ENCODE data around the gene FAM111B.

DNA sequence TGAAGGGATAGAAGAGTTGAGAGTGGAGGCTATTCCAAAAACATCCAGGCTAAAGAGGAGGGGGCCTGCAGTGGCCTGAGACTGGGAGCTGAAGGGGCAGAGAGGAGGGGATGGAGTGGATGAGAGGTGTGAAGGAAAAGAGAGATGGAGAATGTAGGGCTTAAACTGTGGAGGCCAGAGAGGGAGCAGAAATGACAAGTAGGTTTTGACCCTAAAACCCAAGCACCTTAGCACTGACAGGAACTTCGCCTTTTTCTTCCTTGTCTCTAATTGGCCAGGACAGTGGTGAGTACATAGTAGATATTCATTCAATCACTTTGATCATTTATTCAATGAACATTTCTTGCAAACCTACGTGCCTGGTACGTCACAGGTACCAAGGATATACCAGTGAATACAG lies 7.3 kb downstream of the FAM111B start:
- TF ChIP-seq CTCF (IDR thresholded peaks at IDR 0.05; ENCODE audit: low read depth, low read length) (no peak), POLR2A (IDR thresholded peaks at IDR 0.05; ENCODE audit: extremely low read depth, insufficient read length) (no peak), MYC (IDR thresholded peaks at IDR 0.05; ENCODE audit: low read depth, low read length) (no peak)
- TF ChIP-seq, protein P1, sequence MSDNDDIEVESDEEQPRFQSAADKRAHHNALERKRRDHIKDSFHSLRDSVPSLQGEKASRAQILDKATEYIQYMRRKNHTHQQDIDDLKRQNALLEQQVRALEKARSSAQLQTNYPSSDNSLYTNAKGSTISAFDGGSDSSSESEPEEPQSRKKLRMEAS (IDR thresholded peaks at IDR 0.05; ENCODE audit: low read depth, low read length) = no peak

Measured in NB4 (cell line).